GM21423 (cell line): ENCODE data around the gene ADAM12.
"Not testable (repeated sequence)": the region's sequence is repeated elsewhere in the genome, so short reads cannot be mapped to it uniquely, and the experiment has no call there.

Experiments used
- ATAC-seq: cut with Tn5 transposase; IDR thresholded peaks from one replicate; pipeline ENCODE4 v1.9.1; 2021; ENCODE audit warnings: mild to moderate bottlenecking, moderate library complexity; ENCODE audit not compliant: unreplicated experiment

ADAM12 gene

GRCh38 chr10:126407831-126408230, 19.6 kb upstream of the ADAM12 start:
- no peak for ATAC-seq

DNA sequence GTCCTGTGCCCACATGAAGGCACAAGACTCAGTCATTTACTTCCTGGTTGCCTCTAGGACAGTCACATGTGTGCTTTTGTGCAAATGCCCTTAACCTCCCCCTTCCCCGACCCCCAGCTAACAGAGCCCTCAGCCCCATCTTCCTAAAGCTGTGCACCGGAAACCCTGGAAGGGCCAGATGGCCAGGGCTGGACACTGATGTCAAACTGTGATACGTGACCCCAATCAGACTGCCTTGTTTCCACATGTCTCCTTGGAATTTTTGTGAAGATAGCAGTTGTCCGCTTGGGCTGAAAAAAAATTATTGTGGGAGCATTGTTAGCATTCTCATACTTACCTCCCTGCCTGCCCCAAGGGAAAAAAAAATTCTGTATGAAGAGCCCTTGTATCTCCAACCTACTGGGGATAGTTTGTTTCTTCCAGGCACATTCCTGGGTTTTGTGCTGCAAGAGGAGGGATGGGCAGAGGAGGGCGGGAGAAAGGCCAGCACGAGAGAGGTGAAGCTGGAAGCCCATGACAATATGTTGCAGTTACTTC, 17.0 kb upstream of the ADAM12 start:
- no peak for ATAC-seq

- ATAC-seq = no peak
Measured at GRCh38 chr10:126402721-126403695, 14.7 kb upstream of the ADAM12 start.

GRCh38 chr10:126400641-126401040, 12.4 kb upstream of the ADAM12 start:
- no peak for ATAC-seq

GRCh38 chr10:126398924-126399323, 10.6 kb upstream of the ADAM12 start:
- ATAC-seq = no peak

DNA sequence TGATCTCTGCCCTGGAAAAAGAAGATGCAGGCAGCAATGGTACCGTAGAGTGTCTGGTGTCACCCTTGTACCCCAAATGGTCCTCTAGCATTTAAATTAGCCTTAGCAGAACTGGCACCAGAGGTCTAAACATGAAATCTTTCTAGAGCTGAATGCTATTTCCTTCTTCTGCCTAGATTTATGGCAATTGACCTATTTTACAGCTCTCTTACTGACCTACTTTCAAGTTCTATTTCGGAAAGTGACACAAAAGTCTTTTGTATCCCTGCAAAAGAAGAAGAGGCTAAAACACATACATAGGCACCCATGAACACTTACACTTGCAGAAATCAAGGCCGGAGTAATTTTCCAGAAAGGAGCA, 10.1 kb upstream of the ADAM12 start:
- no peak for ATAC-seq

DNA sequence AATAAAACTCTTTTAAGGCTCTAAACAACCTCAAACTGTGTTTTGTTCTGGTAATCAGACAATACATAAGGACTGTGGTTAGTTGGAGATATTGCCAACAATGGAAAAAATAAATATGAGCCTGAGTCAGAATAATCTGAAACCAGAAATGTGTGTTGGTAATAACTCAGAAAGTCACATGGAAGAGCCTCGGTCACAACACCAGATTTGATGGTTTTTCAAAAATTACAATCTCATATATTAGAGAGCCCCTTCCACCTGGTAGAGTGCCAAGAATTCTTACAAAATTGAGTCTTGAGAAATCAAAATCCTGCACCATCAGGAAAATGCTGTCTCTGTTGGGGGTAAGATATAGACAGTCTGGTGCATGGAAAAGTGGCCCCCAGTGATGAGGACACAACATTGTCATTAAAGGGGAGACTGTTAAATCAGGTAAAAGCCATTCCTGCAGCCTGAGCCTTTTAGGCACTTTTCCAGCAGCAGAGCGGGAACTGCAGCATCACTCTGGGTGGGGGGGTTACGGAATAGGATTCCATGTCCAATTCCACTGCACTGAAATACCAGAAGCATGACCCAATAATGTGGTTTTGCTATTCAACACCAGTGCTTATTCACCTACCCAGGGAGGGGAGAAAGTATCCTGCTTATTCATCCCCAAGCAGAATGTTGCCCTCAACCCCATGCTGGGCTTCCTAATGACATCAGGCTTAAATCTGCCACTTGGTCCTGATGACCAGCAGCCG, 9.5 kb upstream of the ADAM12 start:
- ATAC-seq = no peak

GRCh38 chr10:126397156-126397555, 8.9 kb upstream of the ADAM12 start:
- no peak for ATAC-seq

DNA sequence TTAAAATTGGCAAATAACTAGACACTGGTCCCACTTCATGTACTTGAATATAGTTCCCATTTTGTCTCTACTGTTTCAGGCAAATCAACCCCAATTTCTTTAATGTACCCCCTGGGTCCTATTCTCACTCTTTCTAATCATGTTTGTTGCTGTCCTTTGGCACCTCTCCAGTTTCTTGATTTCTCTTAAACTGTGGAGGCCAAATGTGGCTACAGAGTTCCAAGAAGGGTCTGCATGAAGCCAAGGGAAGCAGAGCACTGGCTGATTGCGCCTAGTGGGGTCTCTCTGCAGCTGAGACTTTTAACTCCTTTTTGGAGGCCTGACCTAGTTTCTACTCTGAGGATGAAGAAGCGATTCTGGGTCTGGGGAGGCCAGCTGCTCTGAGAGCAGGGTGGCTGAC, 6.7 kb upstream of the ADAM12 start:
- no peak for ATAC-seq

DNA sequence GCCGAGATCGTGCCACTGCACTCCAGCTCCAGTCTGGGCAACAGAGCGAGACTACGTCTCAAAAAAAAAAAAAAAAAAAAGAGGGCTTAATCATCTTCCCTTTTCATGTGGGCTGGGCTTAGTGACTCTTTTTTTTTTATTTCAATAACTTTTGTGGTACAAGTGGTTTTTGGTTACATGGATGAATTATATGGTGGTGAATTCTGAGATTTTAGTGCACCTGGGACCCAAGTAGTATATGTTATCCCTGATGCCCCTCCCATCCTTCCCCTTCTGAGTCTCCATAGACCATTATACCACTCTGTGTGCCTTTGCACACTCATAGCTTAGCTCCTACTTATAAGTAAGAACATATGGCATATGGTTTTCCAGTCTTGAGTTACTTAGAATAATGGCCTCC, 4.8 kb upstream of the ADAM12 start:
- ATAC-seq = no peak

GRCh38 chr10:126392469-126392868, 4.2 kb upstream of the ADAM12 start:
- ATAC-seq = no peak

- no peak for ATAC-seq
Measured at GRCh38 chr10:126392068-126392467, 3.8 kb upstream of the ADAM12 start.

DNA sequence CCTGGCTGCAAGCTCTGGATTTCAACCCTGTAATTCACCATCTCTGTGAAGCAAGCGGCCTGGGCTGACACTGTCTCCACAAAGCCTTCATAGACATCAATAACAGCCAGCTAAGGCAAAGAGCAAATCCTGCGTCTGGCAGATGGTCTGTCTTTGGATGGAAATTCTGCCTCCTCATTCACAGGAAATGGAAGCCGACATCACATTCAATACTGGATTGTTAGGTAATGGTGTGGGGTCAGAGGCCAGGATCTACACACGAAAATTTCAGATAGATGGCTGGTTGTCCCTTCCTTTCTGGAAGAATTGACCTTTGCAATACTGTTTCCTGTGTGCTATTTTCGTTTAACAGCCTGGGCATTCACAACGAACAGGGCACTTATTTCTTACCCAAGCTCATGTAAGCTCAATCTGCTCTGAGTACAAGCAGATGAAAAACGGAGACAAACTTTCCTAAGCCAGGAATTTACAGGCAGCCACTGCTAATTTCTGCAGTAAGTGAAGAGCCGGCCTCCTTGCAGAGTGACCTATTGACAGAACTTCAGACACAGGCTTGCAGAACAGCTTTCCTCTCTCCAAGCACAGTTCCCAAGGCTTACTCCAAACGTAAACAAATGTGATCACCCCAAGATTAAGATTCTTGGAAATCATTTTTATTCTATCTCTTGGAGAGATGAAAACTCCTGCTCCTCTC, 3.1 kb upstream of the ADAM12 start:
- ATAC-seq = no peak

GRCh38 chr10:126390324-126390723, 2.0 kb upstream of the ADAM12 start:
- no peak for ATAC-seq

GRCh38 chr10:126387041-126387921, 996 bp downstream of the ADAM12 start:
- ATAC-seq = no peak

DNA sequence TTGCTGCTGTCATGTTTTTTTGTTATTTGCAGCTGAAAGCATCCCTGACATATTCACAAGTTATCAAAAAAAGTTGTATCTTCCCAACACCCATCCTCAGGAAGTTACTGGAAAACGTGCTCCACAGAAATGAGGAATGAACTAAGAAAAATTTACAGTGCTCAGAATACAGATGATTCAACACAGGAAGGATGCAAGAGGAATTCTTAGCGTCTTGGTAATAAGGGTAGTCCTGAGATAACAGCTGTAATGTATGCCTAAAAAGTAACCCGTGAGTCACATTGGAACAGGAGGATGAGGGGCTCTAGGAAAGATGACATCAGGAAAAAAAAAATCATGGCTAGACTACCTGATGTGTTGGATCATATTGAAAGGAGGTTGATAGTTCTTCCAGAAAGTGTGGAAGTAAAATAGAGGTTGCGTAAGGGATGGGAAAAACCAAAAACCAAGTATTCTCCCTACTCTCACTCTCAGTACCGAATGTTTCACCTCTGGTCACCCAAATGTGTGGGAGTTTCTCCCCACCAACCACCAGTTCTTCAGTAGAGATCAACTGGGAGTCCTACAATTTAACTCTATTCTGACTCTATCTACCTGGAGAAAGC, 3.9 kb downstream of the ADAM12 start:
- no peak for ATAC-seq

GRCh38 chr10:126380352-126381076, 7.8 kb downstream of the ADAM12 start:
- ATAC-seq = no peak

GRCh38 chr10:126379166-126379565, 9.1 kb downstream of the ADAM12 start:
- ATAC-seq = not testable (repeated sequence)

- no peak for ATAC-seq
Measured at GRCh38 chr10:126376956-126377355, 11.3 kb downstream of the ADAM12 start.
